GM12872 (cell line): ENCODE measurements around the gene ANKRD29.

ENCODE experiments used
- TF ChIP-seq, protein P1 (sequence below): IDR thresholded peaks from 3 replicates; pipeline ENCODE4 v1.5.1; 2011; ENCODE audit warnings: low read depth, mild to moderate bottlenecking, low read length, moderate library complexity; ENCODE audit not compliant: insufficient read depth

The ANKRD29 gene

DNA sequence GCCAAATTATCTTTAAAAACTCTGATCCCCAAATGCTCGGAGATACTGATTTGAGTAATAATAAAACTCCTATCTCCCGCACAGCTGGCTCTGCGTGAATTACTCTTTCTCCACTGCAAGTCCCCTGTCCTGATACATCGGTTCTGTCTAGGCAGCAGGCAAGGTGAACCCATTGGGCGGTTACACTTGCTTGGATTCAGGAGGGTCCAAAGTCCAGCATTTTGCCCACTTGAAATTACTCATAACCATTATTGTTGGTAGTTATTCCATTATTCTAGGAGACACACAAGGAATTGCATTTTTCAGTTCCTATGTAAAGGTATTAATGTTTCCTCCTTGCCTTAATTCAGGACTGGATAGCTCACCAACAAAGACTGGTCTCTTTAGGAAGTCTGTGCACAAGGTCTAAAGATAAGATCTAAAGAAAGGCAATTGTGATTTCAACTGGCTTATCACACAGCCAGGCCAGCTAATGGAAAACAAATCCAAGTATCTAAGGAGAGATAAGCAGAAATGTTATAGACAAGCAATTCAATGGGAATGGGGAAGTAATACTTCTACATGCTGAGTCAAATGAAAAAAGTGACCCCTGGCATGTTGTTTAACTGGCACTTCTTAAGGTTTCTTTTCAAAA, 53.2 kb downstream of the ANKRD29 start:
- TF ChIP-seq, protein P1, sequence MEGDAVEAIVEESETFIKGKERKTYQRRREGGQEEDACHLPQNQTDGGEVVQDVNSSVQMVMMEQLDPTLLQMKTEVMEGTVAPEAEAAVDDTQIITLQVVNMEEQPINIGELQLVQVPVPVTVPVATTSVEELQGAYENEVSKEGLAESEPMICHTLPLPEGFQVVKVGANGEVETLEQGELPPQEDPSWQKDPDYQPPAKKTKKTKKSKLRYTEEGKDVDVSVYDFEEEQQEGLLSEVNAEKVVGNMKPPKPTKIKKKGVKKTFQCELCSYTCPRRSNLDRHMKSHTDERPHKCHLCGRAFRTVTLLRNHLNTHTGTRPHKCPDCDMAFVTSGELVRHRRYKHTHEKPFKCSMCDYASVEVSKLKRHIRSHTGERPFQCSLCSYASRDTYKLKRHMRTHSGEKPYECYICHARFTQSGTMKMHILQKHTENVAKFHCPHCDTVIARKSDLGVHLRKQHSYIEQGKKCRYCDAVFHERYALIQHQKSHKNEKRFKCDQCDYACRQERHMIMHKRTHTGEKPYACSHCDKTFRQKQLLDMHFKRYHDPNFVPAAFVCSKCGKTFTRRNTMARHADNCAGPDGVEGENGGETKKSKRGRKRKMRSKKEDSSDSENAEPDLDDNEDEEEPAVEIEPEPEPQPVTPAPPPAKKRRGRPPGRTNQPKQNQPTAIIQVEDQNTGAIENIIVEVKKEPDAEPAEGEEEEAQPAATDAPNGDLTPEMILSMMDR, result no peak

DNA sequence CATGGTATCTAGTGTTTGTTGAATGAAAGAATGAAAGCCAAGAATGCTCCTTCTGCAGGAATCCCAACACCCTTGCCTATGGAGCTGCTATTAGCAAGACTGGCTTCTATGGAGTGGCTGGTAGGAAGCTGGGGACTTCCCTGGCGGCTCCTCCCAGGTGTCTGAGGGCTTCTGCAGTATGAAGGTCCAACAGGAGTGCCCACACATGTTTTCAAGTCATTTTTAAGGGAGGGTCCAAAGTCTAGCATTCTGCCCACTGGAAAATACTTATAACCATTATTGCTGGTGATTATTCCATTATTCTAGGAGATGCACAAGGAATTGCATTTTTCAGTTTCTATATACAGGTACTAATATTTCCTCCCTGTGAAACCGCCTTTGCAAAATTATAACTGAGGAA, 54.5 kb downstream of the ANKRD29 start:
- TF ChIP-seq, protein P1, result no peak

DNA sequence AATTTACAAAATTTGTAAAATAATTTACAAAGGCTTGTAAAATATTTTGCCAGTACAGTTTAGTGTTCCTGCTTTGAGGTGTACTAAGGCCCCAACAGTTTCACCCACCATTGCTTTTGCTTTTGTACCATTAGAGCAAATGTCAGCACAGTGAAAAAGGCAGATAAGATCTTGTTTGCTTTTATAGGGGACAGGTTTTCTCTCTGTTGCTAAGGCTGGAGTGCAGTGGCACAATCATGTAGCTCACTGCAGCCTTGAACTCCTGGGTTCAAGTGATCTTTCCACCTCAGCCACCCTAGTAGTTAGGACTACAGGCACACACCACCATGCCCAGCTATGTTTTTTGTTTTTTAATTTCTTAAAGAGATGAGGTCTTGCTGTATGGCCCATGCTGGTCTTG, 56.8 kb downstream of the ANKRD29 start:
- TF ChIP-seq, protein P1, result no peak

DNA sequence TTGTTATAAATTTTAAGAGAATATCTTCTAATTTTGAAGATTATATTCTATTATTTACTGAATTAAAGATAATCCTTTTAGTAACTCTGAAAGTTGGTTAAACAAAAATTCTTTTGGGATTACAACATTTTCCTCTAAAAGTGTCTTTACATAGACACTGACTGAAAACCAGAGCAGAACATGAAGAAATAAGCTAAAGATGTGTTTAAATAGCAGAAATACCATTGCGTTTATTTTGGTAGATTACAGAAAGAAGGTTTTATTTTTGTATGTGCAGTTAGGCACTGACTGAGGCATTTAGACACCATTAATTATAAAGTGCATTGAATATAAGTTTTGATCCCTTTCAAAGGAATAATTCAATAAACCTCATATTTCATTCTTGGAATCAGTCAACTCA, 62.9 kb downstream of the ANKRD29 start:
- TF ChIP-seq, protein P1, result no peak

DNA sequence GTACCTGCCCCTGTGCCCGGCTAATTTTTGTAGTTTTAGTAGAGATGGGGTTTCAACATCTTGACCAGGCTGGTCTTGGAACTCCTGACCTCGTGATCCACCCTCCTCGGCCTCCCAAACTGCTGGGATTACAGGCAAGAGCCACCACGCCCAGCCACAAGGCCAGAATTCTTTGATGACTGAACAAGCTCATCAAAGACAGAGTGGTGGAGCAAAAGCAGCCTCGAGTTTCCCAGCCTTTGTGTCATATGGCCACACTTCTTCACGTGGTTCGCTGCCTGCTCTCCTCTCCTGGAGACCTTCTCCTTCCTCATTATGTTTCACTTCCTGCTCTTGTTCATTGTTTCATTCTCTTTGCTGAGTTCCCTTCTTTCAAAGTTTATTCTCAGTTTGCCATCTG, 66.5 kb downstream of the ANKRD29 start:
- TF ChIP-seq, protein P1, result no peak

DNA sequence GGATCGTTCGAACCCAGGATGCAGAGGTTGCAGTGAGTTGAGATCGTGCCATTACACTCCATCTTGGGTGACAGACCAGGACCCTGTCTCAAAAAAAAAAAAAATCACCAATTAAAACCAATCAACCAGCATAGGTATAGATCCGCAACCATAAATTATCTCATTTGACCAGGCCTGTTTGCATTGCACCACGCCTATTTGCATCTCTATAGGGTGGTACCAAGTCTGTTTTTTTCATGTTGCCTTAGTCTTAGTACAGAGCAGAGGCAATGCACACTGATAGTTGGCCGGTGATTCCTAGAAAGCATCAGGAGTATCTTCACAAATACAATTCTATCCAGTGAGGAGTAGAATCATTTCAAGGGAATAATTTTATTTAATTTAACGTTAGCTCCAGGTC, 67.1 kb downstream of the ANKRD29 start:
- TF ChIP-seq, protein P1, result no peak

DNA sequence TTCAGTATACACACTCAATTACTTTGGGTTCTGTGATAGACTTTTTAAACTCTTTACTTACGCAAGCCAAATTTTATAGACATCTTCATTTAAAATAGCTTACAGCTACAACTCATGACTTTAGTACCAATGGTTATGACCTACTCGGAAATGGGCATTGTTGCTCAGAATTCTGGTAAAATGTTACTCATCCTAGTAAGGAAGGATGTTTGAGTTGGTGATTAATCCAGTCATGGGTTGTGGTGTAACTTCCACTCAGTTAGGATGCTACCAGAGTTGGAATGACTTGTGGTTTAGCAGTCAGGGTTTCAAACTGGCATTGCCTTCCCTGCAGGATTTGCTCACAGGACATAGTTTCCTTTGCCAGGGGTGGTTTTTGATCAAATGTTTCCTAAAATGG, 69.0 kb downstream of the ANKRD29 start:
- TF ChIP-seq, protein P1, result no peak
